ENCODE data around the gene BCAP31. TPM values are rescaled to one million over a fixed set of nuclear protein-coding genes. Genes with fewer than 3 reads are reported as not detected.
A peak's percentile ranks its signal among the peaks of the same experiment; 100 is the strongest.

Gene BCAP31
- total and polyA plus RNA-seq, 7 experiments from 2014 or later = 80.2 to 329 (median 118) TPM

GRCh38 chrX:153766098-153766817, 42.1 kb upstream of the BCAP31 start:
- H3K36me3 Mint-ChIP-seq = no peaks in the 10 kb centered on the region
- no peak for DNase-seq
- peak overlapping the region in 1 of 10 donors; percentile 14 for H3K4me3 Mint-ChIP-seq
- H3K4me1 Mint-ChIP-seq = peaks cover 0 to 10% (median 5%) of the 10 kb centered on the region in 7 donors
- Histone ChIP-seq H3K36me3 (ENCODE audit: control insufficient read depth in 2 of 3, insufficient read depth in 3 of 3, low read length in 3 of 3) (no peaks in the 10 kb centered on the region), H3K4me1 (ENCODE audit: control insufficient read depth in 2 of 2, insufficient read depth in 2 of 2, low read length in 2 of 2) (no peaks in the 10 kb centered on the region), H3K9me3 (ENCODE audit: control insufficient read depth in 2 of 3, low read length in 3 of 3) (no peaks in the 10 kb centered on the region), H3K27me3 (ENCODE audit: control insufficient read depth in 2 of 2, insufficient read depth in 2 of 2, low read length in 2 of 2) (no peaks in the 10 kb centered on the region), H3K4me3 (ENCODE audit: low read length) (no peak overlapping the region), H3K27ac (ENCODE audit: low read depth, low read length) (no peak overlapping the region)
- peak; percentile 36 for ATAC-seq
- H3K9me3 Mint-ChIP-seq = no peaks in the 10 kb centered on the region
- ChIA-PET CTCF (no interaction called here), POLR2A (no interaction called here)
- H3K27ac Mint-ChIP-seq = peak overlapping the region in 1 of 9 donors; percentile 33
- intact Hi-C loops (cut with micrococcal nuclease) = loop anchor here in 1 of 2 donors (10.0 kb wide), 1 partner anchor 289 kb away; no protein-coding TSS in a partner anchor
- peaks cover 0 to 2% (median 0%) of the 10 kb centered on the region in 5 donors for H3K27me3 Mint-ChIP-seq

- Histone ChIP-seq H3K9me3 (ENCODE audit: control insufficient read depth in 2 of 3, low read length in 3 of 3) (no peaks in the 10 kb centered on the region), H3K4me1 (ENCODE audit: control insufficient read depth in 2 of 2, insufficient read depth in 2 of 2, low read length in 2 of 2) (no peaks in the 10 kb centered on the region), H3K27me3 (ENCODE audit: control insufficient read depth in 2 of 2, insufficient read depth in 2 of 2, low read length in 2 of 2) (no peaks in the 10 kb centered on the region), H3K4me3 (ENCODE audit: low read length) (no peak overlapping the region), H3K36me3 (ENCODE audit: control insufficient read depth in 2 of 3, insufficient read depth in 3 of 3, low read length in 3 of 3) (no peaks in the 10 kb centered on the region), H3K27ac (ENCODE audit: low read depth, low read length) (no peak overlapping the region)
- H3K4me1 Mint-ChIP-seq = peaks cover 0 to 10% (median 5%) of the 10 kb centered on the region in 7 donors
- ChIA-PET POLR2A (no interaction called here), CTCF (interaction anchor here (1.1 kb wide), 1 partner anchor 185 kb away, joined by 6 read pairs; no protein-coding TSS in a partner anchor)
- no peaks in the 10 kb centered on the region for H3K9me3 Mint-ChIP-seq
- DNase-seq = peak in 1 of 9 donors; percentile 19
- no peak overlapping the region for H3K27ac Mint-ChIP-seq
- peaks cover 0 to 2% (median 0%) of the 10 kb centered on the region in 5 donors for H3K27me3 Mint-ChIP-seq
- H3K4me3 Mint-ChIP-seq = no peak overlapping the region
- H3K36me3 Mint-ChIP-seq = no peaks in the 10 kb centered on the region
- intact Hi-C loops (cut with micrococcal nuclease) = loop anchor here in 1 of 2 donors (10.0 kb wide), 1 partner anchor 289 kb away; no protein-coding TSS in a partner anchor
- no peak for ATAC-seq
Observed at GRCh38 chrX:153765138-153766079, 41.2 kb upstream of the BCAP31 start.

DNA sequence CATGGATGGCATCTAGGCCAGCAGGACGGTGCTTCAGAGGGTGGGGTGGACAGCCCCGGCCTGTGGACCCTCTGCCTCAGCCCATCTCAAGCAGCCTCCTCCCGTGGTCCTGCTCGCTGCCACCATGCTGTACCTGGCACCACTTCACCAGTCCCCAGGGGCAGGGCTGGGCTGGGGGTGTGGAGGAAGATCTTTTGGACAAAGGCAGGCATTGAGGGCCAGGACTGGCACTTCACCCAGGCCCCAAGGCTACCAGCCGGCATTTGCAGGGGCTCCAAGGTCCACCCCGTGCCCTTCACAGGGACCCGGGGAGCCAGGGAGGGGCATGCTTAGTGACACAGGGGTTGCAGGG, 40.6 kb upstream of the BCAP31 start:
- no peak overlapping the region for H3K27ac ChIP-seq (ENCODE audit: low read depth, low read length)
- DNase-seq = no peak
- POLR2A ChIA-PET = no interaction called here

GRCh38 chrX:153763989-153764755, 40.0 kb upstream of the BCAP31 start, which contains the start of gene PLXNB3:
TSS of gene PLXNB3 (plus strand) at chrX:153764249. CDS start at chrX:153765536, 1,287 bp downstream.
- ChIA-PET CTCF (interaction anchor here (0.6 to 2.3 kb wide), 10 partner anchors 10 to 946 kb away, joined by 3 to 8 read pairs (median 4); no protein-coding TSS in a partner anchor), POLR2A (interaction anchor here (0.6 to 1.0 kb wide), 5 partner anchors 73 to 245 kb away, joined by 3 to 5 read pairs (median 3); no protein-coding TSS in a partner anchor)
- Mint-ChIP-seq H3K27ac (peak within 1 kb of the TSS in 1 of 9 donors; percentile 70), H3K27me3 (peaks cover 0 to 2% (median 0%) of the 10 kb centered on the region in 5 donors), H3K9me3 (no peaks in the 10 kb centered on the region), H3K4me3 (no peak within 1 kb of the TSS), H3K36me3 (no peaks in the 10 kb centered on the region), H3K4me1 (peaks cover 0 to 10% (median 5%) of the 10 kb centered on the region in 7 donors)
- intact Hi-C loops (cut with micrococcal nuclease) = loop anchor here (1.0 to 10.0 kb wide), 4 partner anchors 138 to 291 kb away; partner anchors contain the start of gene AVPR2 (in 1 of the 2)
- ATAC-seq (peak; percentile 92), DNase-seq (peak; percentile 48 to 84 (median 68))
- Histone ChIP-seq H3K27ac (ENCODE audit: low read depth, low read length) (no peak within 1 kb of the TSS), H3K4me3 (ENCODE audit: low read length) (no peak within 1 kb of the TSS), H3K4me1 (ENCODE audit: control insufficient read depth in 2 of 2, insufficient read depth in 2 of 2, low read length in 2 of 2) (no peaks in the 10 kb centered on the region), H3K9me3 (ENCODE audit: control insufficient read depth in 2 of 3, low read length in 3 of 3) (no peaks in the 10 kb centered on the region), H3K27me3 (ENCODE audit: control insufficient read depth in 2 of 2, insufficient read depth in 2 of 2, low read length in 2 of 2) (no peaks in the 10 kb centered on the region), H3K36me3 (ENCODE audit: control insufficient read depth in 2 of 3, insufficient read depth in 3 of 3, low read length in 3 of 3) (no peaks in the 10 kb centered on the region)

More for the DNA sequence above, 40.6 kb upstream of the BCAP31 start:
- intact Hi-C loops (cut with micrococcal nuclease) = loop anchor here (1.0 to 10.0 kb wide), 4 partner anchors 138 to 290 kb away; partner anchors contain the start of gene AVPR2 (in 1 of the 2)
- no peaks in the 10 kb centered on the region for H3K27me3 ChIP-seq (ENCODE audit: control insufficient read depth in 2 of 2, insufficient read depth in 2 of 2, low read length in 2 of 2)
- no peak for ATAC-seq
- no peaks in the 10 kb centered on the region for H3K9me3 ChIP-seq (ENCODE audit: control insufficient read depth in 2 of 3, low read length in 3 of 3)
- H3K4me3 ChIP-seq (ENCODE audit: low read length) = no peak overlapping the region
- CTCF ChIA-PET = interaction anchor here (1.1 to 2.3 kb wide), 3 partner anchors 185 to 193 kb away, joined by 4 to 8 read pairs (median 6); no protein-coding TSS in a partner anchor
- H3K9me3 Mint-ChIP-seq = no peaks in the 10 kb centered on the region
- H3K36me3 ChIP-seq (ENCODE audit: control insufficient read depth in 2 of 3, insufficient read depth in 3 of 3, low read length in 3 of 3) = no peaks in the 10 kb centered on the region
- no peaks in the 10 kb centered on the region for H3K36me3 Mint-ChIP-seq
- H3K4me1 ChIP-seq (ENCODE audit: control insufficient read depth in 2 of 2, insufficient read depth in 2 of 2, low read length in 2 of 2) = no peaks in the 10 kb centered on the region
- H3K27me3 Mint-ChIP-seq = peaks cover 0 to 2% (median 0%) of the 10 kb centered on the region in 5 donors
- no peak overlapping the region for H3K4me3 Mint-ChIP-seq
- H3K27ac Mint-ChIP-seq = no peak overlapping the region
- H3K4me1 Mint-ChIP-seq = peaks cover 0 to 10% (median 5%) of the 10 kb centered on the region in 7 donors

DNA sequence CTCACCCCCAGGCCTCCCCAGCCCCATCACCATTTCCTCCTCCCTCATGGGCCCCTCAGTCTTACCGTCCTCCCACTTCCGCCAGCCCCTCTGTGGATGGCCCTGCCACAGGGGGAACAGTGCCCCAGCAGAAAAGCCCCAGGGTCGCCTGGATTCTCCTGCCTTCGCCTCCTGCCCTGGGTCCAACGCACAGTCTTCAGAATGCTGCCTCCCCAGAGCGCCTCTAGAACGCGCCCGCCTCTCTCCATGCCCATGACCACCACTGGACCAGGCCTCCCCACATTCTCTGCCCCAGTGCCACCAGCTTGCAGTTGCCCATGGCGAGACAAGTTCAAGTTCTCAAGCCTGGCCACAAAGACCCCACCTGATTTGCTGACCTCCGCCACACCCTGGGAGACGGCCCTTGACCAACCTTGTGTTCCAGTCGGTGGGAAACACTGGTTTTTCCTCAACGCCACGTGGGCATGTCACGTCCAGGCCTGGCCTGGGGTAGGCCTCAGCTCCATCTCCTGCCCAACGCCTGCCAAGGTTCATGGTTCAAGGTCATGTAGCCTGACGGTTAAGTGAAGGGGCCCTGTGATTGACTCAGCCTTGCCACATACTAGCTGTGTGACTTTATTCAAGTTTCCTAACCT, 39.2 kb upstream of the BCAP31 start:
- H3K4me1 ChIP-seq (ENCODE audit: control insufficient read depth in 2 of 2, insufficient read depth in 2 of 2, low read length in 2 of 2) = no peaks in the 10 kb centered on the region
- H3K27me3 ChIP-seq (ENCODE audit: control insufficient read depth in 2 of 2, insufficient read depth in 2 of 2, low read length in 2 of 2) = no peaks in the 10 kb centered on the region
- no peaks in the 10 kb centered on the region for H3K36me3 ChIP-seq (ENCODE audit: control insufficient read depth in 2 of 3, insufficient read depth in 3 of 3, low read length in 3 of 3)
- Mint-ChIP-seq H3K36me3 (no peaks in the 10 kb centered on the region), H3K4me1 (peaks cover 0 to 10% (median 5%) of the 10 kb centered on the region in 7 donors), H3K9me3 (no peaks in the 10 kb centered on the region), H3K27me3 (peaks cover 0 to 2% (median 0%) of the 10 kb centered on the region in 5 donors), H3K27ac (no peak overlapping the region), H3K4me3 (no peak overlapping the region)
- no peaks in the 10 kb centered on the region for H3K9me3 ChIP-seq (ENCODE audit: control insufficient read depth in 2 of 3, low read length in 3 of 3)
- no peak overlapping the region for H3K27ac ChIP-seq (ENCODE audit: low read depth, low read length)
- DNase-seq = peak in 1 of 9 donors; percentile 8
- POLR2A ChIA-PET = interaction anchor here (0.6 to 1.0 kb wide), 5 partner anchors 160 to 244 kb away, joined by 3 to 5 read pairs (median 3); no protein-coding TSS in a partner anchor
- no peak overlapping the region for H3K4me3 ChIP-seq (ENCODE audit: low read length)
- CTCF ChIA-PET = interaction anchor here (0.6 to 2.3 kb wide), 10 partner anchors 9 to 945 kb away, joined by 3 to 8 read pairs (median 4); no protein-coding TSS in a partner anchor
- intact Hi-C loops (cut with micrococcal nuclease) = loop anchor here (5.0 to 10.0 kb wide), 2 partner anchors 139 to 291 kb away; partner anchors contain the start of gene AVPR2 (in 1 of the 2)
- no peak for ATAC-seq
